Panc1 (cell line): ENCODE measurements around the gene MR1. TPM values are rescaled to one million over a fixed set of nuclear protein-coding genes. Genes with fewer than 3 reads are reported as not detected.

ENCODE experiments used
- ATAC-seq: fragments of 200-7000 bp; cut with Tn5 transposase; 2 replicates; pipeline ENCODE4 v1.9.1; 2020; ENCODE audit warnings: mild to moderate bottlenecking, moderate library complexity
- BruUV-seq: library from RNA; stranded (reverse); fragments of 400-500 nt; replicated peaks from 2 replicates; lab custom pipeline; 2021; lab: Mats Ljungman, UMichigan
- CTCF ChIA-PET: fragments of 300-600 bp; sonication (Branson Sonifier 250); formaldehyde crosslinking; loops from one replicate; lab custom pipeline; 2022; ENCODE audit warnings: antibody characterized with exemption; lab: Charles Lee
- POLR2A ChIA-PET: fragments of 300-600 bp; sonication (Branson Sonifier 250); formaldehyde crosslinking; loops from one replicate; lab custom pipeline; 2022; ENCODE audit warnings: antibody characterized with exemption; lab: Charles Lee
- DNase-seq: peaks from one replicate; pipeline ENCODE4 v3.0.0-alpha.2; 2010; ENCODE audit warnings: low read depth, low spot score
- H3K27ac ChIP-seq: 2 replicates; pipeline ENCODE4 v1.5.1; 2011; ENCODE audit warnings: mild to moderate bottlenecking, low read length, inconsistent platforms
- H3K27me3 ChIP-seq: fragments of 200-500 bp; sonication (Bioruptor generic); 2 replicates; pipeline ENCODE4 v1.6.0; 2014; ENCODE audit warnings: low read length, inconsistent platforms; ENCODE audit not compliant: control insufficient read depth, insufficient read depth
- H3K36me3 ChIP-seq: fragments of 200-500 bp; sonication (Bioruptor generic); 2 replicates; pipeline ENCODE4 v1.5.1; 2014; ENCODE audit warnings: inconsistent platforms, mild to moderate bottlenecking, low read length, moderate library complexity; ENCODE audit not compliant: control insufficient read depth, insufficient read depth
- H3K4me1 ChIP-seq: 2 replicates; pipeline ENCODE4 v1.5.1; 2011; ENCODE audit warnings: inconsistent platforms, mild to moderate bottlenecking, low read length, moderate library complexity; ENCODE audit not compliant: control insufficient read depth, insufficient read depth
- H3K4me3 ChIP-seq, 2 experiments: 2 replicates each; pipeline ENCODE4 v1.5.1; 2011 to 2012; ENCODE audit warnings: low read depth in 2 of 2, low read length in 2 of 2, mild to moderate bottlenecking in 2 of 2, inconsistent platforms in 1 of 2, moderate library complexity in 1 of 2
- H3K9me3 ChIP-seq: fragments of 200-500 bp; sonication (Bioruptor generic); 2 replicates; pipeline ENCODE4 v1.5.1; 2014; ENCODE audit warnings: low read depth, mild to moderate bottlenecking, inconsistent platforms, low read length, moderate library complexity; ENCODE audit not compliant: control insufficient read depth, insufficient read depth
- POLR2AphosphoS5 ChIP-seq: IDR thresholded peaks from 2 replicates; pipeline ENCODE4 v1.6.1; 2012; ENCODE audit warnings: mild to moderate bottlenecking, low read depth, low read length, moderate library complexity
- SIN3A ChIP-seq: IDR thresholded peaks from 2 replicates; pipeline ENCODE4 v1.6.1; 2012; ENCODE audit warnings: low read depth, mild to moderate bottlenecking, low read length, moderate library complexity, borderline replicate concordance; ENCODE audit not compliant: insufficient read depth
- TCF7L2 ChIP-seq: IDR thresholded peaks from 2 replicates; pipeline ENCODE4 v1.6.1; 2011; ENCODE audit warnings: mild to moderate bottlenecking, low read depth, low read length, inconsistent platforms
- in situ Hi-C: cut with HindIII; loops from 2 replicates; pipeline ENCODE4 v1.10.0; 2016; ENCODE audit warnings: low sequenced_read_pairs, low pct_unique_long_range_greater_than_20kb
- intact Hi-C: fragments of 100-400 bp; cut with micrococcal nuclease; formaldehyde crosslinking; loops from one replicate; pipeline ENCODE4 v1.10.0; 2022; ENCODE audit not compliant: unreplicated experiment
- total RNA-seq: library from RNA; stranded (reverse); gene quantifications from one replicate; pipeline ENCODE4 v1.2.1, GENCODE V29; 2021; ENCODE audit not compliant: unreplicated experiment
- TF ChIP-seq, protein P1 (sequence below), 2 experiments: IDR thresholded peaks; 2 replicates each; pipeline ENCODE4 v1.6.1; 2011 to 2012; ENCODE audit warnings: low read depth in 2 of 2, control low read depth in 1 of 2, low read length in 1 of 2, mild to moderate bottlenecking in 1 of 2, moderate library complexity in 1 of 2; ENCODE audit not compliant: insufficient read depth in 1 of 2
- TF ChIP-seq, protein P2 (sequence below): fragments of 450-650 bp; IDR thresholded peaks from 2 replicates; pipeline ENCODE4 v1.5.1; 2017; ENCODE audit warnings: mild to moderate bottlenecking

Gene MR1
- total RNA-seq, 1 experiment from 2014 or later: 3.9 TPM

GRCh38 chr1:181014477-181015250 lies 19.1 kb upstream of the MR1 start:
- in situ Hi-C loops: no loop called here

DNA sequence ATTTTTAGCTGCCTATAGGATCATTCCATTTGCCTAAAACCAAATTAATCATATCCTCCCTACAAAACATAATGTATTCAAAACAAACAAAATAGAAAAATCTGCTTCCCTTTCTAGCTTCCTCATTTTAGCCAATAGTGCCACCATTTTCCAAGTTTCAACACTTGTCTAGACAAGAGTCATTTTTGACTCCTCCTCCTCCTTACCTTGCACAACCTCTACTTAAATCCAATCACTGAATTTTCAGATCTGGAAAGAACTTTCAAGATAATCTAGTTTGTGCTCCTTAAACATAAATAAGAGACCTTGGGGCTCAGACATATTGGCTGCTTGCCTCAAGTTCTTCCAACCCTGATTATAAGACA lies 18.6 kb upstream of the MR1 start:
- POLR2A ChIA-PET: no interaction called here
- CTCF ChIA-PET: no interaction called here
- no peak for ATAC-seq
- in situ Hi-C loops: no loop called here
- intact Hi-C loops: no loop called here
- Histone ChIP-seq H3K4me3 (no peak overlapping the region), H3K27ac (no peak overlapping the region), H3K27me3 (no peaks in the 10 kb centered on the region), H3K4me1 (peaks cover 15% of the 10 kb centered on the region), H3K9me3 (no peaks in the 10 kb centered on the region), H3K36me3 (no peaks in the 10 kb centered on the region)
- TF ChIP-seq POLR2AphosphoS5: no peak
- no peak for TF ChIP-seq TCF7L2
- no peak for TF ChIP-seq SIN3A
- TF ChIP-seq, protein P1, sequence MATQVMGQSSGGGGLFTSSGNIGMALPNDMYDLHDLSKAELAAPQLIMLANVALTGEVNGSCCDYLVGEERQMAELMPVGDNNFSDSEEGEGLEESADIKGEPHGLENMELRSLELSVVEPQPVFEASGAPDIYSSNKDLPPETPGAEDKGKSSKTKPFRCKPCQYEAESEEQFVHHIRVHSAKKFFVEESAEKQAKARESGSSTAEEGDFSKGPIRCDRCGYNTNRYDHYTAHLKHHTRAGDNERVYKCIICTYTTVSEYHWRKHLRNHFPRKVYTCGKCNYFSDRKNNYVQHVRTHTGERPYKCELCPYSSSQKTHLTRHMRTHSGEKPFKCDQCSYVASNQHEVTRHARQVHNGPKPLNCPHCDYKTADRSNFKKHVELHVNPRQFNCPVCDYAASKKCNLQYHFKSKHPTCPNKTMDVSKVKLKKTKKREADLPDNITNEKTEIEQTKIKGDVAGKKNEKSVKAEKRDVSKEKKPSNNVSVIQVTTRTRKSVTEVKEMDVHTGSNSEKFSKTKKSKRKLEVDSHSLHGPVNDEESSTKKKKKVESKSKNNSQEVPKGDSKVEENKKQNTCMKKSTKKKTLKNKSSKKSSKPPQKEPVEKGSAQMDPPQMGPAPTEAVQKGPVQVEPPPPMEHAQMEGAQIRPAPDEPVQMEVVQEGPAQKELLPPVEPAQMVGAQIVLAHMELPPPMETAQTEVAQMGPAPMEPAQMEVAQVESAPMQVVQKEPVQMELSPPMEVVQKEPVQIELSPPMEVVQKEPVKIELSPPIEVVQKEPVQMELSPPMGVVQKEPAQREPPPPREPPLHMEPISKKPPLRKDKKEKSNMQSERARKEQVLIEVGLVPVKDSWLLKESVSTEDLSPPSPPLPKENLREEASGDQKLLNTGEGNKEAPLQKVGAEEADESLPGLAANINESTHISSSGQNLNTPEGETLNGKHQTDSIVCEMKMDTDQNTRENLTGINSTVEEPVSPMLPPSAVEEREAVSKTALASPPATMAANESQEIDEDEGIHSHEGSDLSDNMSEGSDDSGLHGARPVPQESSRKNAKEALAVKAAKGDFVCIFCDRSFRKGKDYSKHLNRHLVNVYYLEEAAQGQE (IDR thresholded peaks at IDR 0.05; ENCODE audit: insufficient read depth in 1 of 2, low read depth in 2 of 2, low read length in 1 of 2): no peak
- TF ChIP-seq, protein P2, sequence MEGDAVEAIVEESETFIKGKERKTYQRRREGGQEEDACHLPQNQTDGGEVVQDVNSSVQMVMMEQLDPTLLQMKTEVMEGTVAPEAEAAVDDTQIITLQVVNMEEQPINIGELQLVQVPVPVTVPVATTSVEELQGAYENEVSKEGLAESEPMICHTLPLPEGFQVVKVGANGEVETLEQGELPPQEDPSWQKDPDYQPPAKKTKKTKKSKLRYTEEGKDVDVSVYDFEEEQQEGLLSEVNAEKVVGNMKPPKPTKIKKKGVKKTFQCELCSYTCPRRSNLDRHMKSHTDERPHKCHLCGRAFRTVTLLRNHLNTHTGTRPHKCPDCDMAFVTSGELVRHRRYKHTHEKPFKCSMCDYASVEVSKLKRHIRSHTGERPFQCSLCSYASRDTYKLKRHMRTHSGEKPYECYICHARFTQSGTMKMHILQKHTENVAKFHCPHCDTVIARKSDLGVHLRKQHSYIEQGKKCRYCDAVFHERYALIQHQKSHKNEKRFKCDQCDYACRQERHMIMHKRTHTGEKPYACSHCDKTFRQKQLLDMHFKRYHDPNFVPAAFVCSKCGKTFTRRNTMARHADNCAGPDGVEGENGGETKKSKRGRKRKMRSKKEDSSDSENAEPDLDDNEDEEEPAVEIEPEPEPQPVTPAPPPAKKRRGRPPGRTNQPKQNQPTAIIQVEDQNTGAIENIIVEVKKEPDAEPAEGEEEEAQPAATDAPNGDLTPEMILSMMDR: no peak
- no TSS peak for BruUV-seq
- DNase-seq: no peak

More at GRCh38 chr1:181014477-181015250, 19.1 kb upstream of the MR1 start:
- Histone ChIP-seq H3K27ac (no peak overlapping the region), H3K36me3 (no peaks in the 10 kb centered on the region), H3K27me3 (no peaks in the 10 kb centered on the region), H3K9me3 (no peaks in the 10 kb centered on the region), H3K4me1 (peaks cover 15% of the 10 kb centered on the region), H3K4me3 (no peak overlapping the region)
- TF ChIP-seq, protein P2: no peak
- no peak for TF ChIP-seq SIN3A
- no peak for TF ChIP-seq POLR2AphosphoS5
- TF ChIP-seq, protein P1 (IDR thresholded peaks at IDR 0.05; ENCODE audit: insufficient read depth in 1 of 2, low read depth in 2 of 2, low read length in 1 of 2): no peak
- no peak for TF ChIP-seq TCF7L2
- DNase-seq: no peak
- POLR2A ChIA-PET: no interaction called here
- TSS peak; percentile 17 for BruUV-seq
- ATAC-seq: no peak
- intact Hi-C loops: no loop called here
- CTCF ChIA-PET: no interaction called here
